HL-60/S4 treated with retinoic acid at 250 ng/mL for 4 days and 3 days (cell line): ENCODE data around the gene PDE3A.

Experiments used
- in situ Hi-C: fragments of 300-500 bp; cut with MboI; formaldehyde crosslinking; loops from 2 replicates; pipeline ENCODE4 v1.7.0; 2022; ENCODE audit warnings: low sequenced_read_pairs

PDE3A gene

DNA sequence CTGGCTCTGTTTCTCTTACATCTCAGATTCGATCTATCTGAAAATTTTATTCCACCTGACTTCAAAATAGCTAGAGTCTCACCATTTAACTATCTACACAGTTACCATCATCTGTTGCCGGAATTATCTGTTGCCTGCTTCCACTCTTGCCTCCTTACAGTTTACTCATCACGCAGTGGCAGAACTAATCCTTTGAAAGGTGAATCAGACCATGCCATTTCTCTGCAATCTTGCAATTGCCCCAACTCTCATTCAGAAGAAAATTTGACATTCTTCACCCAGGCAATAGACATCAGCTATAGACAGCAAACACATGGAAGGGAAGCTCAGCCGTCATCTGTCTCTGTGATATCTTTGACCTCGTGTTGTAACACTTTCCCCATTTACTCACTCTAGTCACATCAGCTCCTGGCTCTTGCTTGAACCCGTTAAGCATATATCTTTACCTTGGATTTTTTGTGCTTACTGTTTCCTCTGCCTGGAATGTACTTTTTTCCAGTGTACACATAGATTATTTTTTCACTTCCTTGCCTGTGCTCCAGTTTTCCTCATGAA, 85.5 kb downstream of the PDE3A start:
- in situ Hi-C loops = no loop called here

DNA sequence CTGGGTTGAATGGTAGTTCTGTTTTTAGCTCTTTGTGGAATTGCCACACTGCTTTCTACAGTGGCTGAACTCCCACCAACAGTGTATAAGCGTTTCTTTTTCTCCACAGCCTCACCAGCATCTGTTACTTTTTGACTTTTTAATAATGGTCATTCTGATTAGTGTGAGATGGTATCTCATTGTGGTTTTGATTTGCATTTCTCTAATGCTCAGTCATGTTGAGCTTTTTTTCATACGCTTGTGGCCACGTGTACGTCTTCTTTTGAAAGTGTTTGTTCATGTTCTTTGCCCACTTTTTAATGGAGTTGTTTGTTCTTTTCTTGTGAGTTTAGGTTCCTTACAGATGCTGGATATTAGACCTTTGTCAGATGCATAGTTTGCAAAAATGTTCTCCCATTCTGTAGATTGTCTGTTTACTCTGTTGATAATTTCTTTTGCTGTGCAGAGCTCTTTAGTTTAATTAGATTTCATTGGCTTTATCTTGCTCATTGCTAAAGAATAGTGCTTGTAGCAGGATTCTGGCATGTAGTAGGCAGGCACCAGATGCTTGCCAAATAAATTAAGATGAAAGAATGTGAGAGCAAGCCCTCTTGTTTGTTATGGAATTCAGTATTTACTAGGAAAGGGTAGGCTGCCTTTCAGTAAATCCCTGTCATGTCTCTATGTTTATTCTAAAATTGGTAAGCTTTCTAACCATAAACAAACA, 86.8 kb downstream of the PDE3A start:
- in situ Hi-C loops = no loop called here

DNA sequence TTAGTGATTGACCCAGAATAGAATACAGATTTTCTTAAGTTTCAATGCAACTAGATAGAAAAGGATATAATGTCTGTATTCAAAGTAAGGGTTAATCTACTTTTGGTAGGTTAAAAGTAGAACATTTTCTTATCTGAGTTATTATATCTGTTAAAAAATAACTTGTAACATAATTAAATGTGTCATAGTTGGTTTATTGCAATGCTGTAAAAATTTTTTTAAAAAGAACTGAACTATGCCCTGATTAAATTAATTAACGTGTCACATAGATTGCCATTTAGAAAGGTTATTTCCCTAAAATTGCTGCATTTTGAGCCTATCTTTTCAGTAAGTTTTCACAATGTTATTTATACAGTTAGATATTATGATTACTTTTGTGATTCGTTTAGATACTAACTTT, 89.2 kb downstream of the PDE3A start:
- in situ Hi-C loops = no loop called here

GRCh38 chr12:20458011-20458410, 89.7 kb downstream of the PDE3A start:
- in situ Hi-C loops = no loop called here

DNA sequence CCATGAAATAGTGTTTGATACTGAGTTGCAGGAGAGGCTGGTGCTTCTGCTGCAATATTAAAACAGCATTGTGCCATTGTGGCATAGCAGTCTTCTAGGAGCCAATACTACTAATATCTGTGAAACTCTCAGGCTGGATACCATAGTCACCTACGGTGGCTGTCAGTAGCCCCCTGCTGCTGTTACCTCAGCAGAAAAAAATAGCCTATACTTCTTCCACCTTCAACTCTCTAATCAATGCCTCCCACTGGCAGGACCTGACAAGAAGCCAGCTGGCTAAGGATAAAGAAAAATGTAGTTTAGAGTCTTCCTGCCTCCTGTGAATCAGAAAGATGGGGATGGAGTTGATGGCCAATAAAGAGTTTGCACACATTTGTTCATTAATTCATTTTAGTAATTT, 91.6 kb downstream of the PDE3A start:
- in situ Hi-C loops = no loop called here

DNA sequence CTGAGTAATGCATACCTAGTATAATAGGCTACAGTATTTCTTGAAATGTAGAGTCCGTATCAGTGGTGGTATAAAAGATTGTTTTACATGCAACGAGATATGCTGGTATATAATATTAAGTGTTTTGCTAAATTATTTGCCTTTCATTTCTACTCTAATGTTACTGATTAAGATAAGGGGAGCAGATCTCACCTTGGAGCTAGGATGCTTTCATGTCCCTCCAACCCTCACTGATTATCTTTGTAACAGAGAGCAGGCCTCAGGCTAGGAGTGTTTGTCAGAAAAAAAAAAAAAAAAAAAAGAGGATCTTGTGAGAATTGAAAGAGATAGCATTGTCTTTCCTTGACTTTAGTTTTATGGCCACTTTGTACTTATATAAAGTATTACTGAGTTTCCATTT, 92.6 kb downstream of the PDE3A start:
- in situ Hi-C loops = no loop called here

- in situ Hi-C loops = no loop called here
Observed at GRCh38 chr12:20463913-20464524, 95.7 kb downstream of the PDE3A start.

DNA sequence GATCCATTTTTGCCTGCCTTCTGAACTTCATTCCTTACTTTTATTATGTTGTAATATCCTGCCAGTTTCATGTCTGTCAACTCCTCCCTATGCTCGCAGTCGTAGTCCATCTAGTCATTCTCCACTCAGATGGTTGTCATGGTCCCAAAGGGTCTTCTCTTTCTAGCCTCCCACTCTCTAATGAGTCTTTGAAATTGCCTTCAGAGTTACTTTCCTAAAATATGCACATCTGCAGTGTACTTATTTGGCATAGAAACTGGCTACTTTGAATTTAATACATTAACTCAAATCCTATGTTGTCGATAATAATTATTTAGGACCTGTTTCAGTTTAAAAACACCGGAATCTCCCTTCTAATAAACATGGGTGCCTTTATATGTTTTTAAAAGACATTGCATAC, 101.0 kb downstream of the PDE3A start:
- in situ Hi-C loops = no loop called here

DNA sequence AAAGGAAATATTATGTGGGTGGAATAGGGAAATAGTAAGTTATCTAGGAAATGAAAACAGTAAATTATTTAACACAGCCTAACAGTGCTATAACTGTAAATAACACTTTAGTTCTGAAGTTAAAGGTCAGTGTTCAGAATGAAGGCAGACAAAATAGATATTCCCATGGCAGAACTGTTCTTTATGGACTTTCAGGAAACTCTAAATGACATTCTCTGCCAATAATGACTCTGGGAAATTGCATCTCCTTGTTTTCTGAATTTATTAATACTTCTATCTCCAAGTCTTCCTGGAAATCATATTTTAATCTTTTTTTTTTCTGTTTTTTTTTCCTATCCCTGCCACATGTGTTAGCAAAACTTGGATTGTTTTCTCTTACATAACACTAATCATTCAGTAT, 101.4 kb downstream of the PDE3A start:
- in situ Hi-C loops = no loop called here

DNA sequence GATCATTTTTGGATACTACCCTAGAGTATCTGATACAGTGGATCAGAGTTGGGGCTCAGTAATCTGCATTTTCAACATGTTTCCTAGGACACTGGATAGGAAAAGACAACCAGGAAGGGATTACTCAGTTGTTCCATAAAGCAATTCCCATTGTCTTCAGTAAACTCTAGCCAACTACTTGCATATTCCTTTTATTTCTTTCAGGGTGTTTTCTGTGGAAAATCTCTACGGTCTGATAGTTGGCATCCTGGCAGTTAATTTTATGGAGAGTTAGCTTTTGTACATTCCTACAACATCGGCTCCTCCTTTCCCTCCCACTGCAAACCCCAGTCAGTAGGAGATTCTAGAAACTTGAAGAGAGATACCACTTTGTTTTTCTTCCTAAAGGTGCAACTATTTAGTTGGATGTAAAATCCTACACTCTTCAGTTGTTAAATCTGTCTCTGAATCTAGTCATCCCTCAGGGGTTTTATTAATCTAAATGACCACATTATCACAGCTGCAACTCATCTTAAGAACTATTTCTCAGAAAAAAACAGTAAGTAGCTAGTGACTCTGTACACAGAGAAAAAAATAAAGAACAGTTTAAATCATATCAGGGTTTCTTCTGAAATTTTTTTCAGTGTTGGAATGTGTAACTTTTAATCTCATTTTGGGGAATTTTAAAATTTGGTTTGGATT, 103.9 kb downstream of the PDE3A start:
- in situ Hi-C loops = no loop called here

- in situ Hi-C loops = no loop called here
Observed at GRCh38 chr12:20473133-20473532, 104.8 kb downstream of the PDE3A start.

- in situ Hi-C loops = no loop called here
Observed at GRCh38 chr12:20474016-20474415, 105.7 kb downstream of the PDE3A start.

DNA sequence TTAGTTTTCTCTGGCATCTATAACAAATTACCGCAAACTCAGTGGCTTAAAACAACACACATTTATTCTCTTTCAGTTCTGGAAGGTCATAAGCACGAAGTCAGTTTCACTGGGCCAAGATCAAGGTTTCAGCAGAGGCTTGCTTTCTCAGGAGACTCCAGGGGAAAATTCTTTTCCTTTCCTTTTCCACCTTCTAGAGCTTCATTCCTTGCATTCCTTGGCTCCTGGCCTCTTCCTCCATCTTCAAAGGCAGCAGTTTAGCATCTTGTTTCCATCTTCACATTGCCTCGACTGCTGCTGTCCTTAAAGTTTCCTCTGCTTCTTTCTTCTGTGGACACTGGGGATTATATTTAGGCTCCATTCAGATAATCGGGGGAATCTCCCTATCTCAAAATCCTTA, 106.1 kb downstream of the PDE3A start:
- in situ Hi-C loops = no loop called here

GRCh38 chr12:20475542-20475941, 107.2 kb downstream of the PDE3A start:
- in situ Hi-C loops = no loop called here

GRCh38 chr12:20476551-20476950, 108.2 kb downstream of the PDE3A start:
- in situ Hi-C loops = no loop called here

DNA sequence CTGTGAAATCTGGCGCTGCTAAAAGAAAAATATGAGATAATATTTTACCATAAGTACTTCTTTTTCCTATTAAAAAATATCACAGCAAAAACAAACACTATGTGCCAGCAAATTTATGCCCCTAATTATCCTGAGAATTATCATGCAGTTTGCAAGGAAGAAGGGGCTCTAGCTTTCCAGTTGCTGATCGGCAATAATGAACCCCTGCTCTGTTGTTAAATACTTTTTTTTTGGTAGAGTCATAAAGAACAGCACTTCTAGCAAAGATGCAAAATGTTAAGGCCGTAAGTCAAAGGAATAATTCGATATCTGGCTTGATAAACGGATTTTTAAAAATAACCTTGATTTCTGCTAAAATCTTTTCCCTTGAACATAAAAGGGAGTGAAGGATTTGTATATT, 108.9 kb downstream of the PDE3A start:
- in situ Hi-C loops = no loop called here

GRCh38 chr12:20477672-20478071, 109.3 kb downstream of the PDE3A start:
- in situ Hi-C loops = no loop called here

- in situ Hi-C loops = no loop called here
Observed at GRCh38 chr12:20482491-20483054, 114.2 kb downstream of the PDE3A start.

GRCh38 chr12:20483776-20484175, 115.4 kb downstream of the PDE3A start:
- in situ Hi-C loops = no loop called here

DNA sequence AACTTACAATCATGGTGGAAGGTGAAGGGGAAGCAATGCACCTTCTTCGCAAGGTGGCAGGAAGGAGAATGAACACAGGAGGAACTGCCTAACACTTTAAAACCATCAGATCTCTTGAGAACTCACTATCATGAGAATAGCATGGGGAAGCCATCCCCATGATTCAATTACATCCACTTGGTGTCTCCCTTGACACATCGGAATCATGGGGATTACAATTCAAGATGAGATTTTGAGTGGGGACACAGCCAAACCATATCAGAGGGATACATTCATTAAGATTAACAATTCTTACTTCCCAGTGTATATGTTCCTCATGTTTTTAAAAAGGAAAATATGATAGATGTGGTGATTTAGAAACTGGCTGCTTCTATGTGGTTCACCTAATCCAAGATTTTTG, 117.9 kb downstream of the PDE3A start:
- in situ Hi-C loops = no loop called here

DNA sequence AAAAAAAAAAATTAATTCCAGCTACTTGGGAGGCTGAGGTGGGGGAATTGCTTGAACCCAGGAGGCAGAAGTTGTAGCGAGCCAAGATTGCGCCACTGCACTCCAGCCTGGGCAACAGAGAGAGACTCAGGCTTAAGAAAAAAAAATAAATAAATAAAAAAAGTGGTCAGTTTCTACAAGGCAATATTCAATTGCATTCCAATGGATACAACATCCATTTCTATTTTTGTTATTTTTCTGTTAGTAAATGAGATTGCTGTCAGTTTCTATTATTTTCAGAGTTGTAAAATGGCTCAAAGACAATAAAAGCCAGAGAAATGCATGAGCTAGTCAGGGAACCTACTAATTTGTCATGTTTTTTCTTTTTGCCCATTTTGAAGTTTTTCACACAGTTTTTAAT, 119.2 kb downstream of the PDE3A start:
- in situ Hi-C loops = no loop called here

GRCh38 chr12:20489645-20490044, 121.3 kb downstream of the PDE3A start:
- in situ Hi-C loops = no loop called here
